GM19395 (cell line): ENCODE data around the gene B3GALT5.
"Not testable (repeated sequence)": the region's sequence is repeated elsewhere in the genome, so short reads cannot be mapped to it uniquely, and the experiment has no call there.

Source experiments
- ATAC-seq: cut with Tn5 transposase; IDR thresholded peaks from one replicate; pipeline ENCODE4 v1.9.1; 2021; ENCODE audit warnings: mild to moderate bottlenecking, moderate library complexity; ENCODE audit not compliant: unreplicated experiment

B3GALT5 gene, protein sequence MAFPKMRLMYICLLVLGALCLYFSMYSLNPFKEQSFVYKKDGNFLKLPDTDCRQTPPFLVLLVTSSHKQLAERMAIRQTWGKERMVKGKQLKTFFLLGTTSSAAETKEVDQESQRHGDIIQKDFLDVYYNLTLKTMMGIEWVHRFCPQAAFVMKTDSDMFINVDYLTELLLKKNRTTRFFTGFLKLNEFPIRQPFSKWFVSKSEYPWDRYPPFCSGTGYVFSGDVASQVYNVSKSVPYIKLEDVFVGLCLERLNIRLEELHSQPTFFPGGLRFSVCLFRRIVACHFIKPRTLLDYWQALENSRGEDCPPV

DNA sequence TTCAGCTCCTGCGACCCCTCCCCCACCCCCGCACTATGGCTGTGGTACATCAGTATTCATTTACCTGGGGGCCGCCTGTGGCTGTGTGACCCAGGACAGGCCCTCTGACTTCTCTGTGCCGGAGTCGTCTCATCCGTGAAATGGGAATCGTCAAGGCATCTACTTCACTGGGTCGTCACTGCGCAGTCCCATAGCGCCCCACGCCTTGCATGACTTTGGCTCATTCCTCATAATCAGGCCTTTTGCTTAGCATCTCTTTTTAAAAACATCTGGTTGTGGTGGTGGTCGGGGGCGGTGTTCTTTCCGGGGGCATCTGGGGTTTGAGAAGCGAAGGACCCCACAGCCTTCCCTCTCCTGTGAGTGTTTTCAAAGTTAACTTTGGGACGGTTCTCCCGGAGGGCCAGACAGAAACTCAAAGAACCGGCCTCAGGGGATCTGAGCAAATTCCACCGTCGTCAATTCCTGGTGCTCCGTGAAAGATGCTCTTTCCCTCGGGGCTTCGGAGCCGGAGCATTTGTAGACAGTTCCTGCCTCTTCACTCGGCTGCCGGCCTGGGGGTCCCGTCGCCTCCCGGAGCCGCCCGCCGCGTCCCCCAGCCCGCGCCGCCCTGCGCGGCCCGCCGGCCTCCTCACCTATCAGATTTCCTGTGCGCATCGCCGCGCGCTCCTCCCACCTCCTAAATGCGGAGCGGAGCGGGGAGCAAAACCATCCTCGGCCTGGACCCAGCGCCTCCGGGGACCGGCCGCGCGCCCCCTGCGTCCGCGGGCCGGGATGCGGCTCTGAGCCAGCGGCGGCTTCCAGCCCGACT lies at the start of gene B3GALT5:
Gene B3GALT5 (plus strand): TSS at position 708 of the 808 bp plus-strand sequence. CDS start 47,620 bp downstream, outside the sequence.
- ATAC-seq: no peak

DNA sequence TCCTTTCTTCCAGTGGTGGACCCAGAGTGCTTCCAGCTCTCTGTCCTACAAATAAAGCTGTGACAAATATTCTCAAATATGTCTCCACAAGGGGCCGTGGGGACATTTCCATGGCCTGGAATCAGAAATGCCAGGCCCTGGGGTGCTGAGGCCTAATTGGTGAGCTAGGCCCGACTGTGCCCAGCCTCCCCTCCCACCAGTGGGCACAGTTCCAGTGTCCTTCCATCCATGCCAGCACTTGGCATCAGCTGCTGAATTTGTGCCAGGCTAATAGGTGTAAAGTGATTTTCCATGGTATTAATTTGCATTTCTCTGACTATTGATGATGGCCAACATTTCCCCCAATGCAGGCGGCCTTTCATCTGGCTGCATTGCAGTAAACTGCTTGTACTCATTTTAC lies 48.5 kb upstream of the B3GALT5 start:
- no peak for ATAC-seq

DNA sequence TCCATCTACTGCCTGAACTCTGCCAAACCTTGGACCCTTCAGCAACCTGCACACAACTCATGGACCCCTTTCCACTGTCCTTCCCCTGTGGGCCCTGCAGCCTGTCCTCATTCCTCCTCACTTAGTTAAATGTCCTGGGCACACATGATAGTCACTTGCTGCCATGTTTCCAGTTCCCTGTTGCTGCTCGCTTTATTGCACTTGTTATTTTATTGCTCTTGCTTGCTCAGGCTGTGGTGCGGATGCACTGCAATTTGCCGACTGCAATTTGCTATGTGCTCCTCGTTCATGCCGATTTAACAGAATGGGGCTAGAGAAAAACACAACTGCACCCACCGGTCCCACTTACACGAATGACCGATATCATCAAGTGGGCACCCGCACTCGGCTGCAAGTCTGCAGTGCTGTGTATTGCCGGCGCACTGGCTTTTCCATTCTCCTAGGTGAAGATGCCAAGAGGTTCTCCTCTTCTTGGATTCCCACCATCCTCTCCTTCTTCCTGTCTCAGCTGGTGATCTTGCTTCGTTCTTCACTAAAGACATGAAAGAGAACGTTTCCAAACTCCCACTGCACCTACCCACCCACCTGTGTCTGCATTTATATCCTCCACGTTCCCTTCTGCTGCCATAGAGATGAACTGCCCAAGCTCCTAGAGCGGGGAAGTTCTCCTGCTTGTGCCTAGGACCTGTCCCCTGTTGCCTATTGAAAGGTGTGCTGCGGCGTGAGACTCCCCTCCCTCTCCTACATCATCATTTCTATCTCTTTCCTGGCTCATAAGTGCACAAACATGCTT lies 45.4 kb upstream of the B3GALT5 start:
- ATAC-seq: no peak

DNA sequence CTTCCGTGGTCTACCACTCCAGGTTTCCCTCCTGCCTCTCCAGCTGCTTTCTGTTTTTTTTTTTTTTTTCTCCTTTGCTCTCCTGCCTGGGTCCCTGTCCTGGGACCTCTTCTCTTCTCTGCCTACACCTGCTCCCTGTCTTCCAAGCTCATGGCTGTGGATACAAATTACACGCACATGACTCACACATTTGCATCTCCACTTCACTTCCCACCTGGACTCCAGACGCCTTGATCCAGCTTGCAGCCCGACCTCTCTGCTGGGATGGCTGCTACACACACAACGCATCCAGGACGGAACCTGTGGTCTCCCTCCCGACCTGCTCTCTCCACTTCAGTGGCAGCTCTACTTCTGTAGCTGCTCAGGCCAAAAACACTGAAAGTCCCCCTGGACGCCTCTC lies 44.4 kb upstream of the B3GALT5 start:
- ATAC-seq: no peak

DNA sequence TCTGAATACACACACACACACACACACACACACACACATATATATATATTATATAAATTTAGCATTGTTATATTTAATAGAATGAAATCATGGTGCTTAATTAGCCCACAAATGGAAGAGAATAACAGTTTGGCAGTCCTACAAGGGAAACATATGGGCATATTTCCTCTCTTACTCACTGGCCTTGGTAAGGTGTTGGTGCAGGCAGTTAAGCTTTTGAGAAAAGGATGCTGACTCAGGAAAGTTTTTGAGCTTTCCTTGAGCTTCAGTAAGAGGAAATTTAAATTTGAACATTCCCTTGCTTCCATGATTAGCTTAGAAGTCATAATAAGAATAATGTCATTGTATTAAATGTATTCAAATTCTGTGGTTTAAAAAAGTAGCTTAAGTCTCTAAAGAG lies 37.0 kb upstream of the B3GALT5 start:
- no peak for ATAC-seq

DNA sequence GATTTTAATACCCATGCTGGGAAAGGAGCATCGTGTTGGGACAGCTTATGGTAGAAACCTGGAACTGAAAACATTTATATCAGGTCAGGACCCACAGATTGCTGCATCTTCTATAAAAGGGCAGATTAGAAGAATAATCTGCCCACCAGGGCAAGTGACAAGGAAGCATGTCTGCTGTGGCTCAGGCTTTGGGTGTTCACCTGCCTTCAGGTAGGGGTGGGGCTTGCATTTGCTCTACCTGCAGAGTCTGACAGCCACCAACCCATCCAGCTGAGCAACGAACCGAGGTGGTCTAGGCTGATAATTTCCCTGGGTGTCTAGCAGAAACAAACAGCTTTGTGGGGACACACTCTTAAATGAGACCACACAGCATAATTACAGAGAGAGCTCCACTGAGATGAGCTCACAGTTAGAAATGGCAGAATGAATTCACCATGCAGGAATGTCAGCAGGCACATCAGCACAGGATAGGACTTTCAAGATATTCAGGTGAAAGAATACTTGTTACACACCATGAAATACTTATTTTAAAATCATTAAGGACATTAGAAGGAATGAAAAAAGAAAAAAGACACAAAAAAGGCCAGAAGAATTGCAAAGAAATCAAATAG lies 36.1 kb upstream of the B3GALT5 start:
- ATAC-seq: no peak

DNA sequence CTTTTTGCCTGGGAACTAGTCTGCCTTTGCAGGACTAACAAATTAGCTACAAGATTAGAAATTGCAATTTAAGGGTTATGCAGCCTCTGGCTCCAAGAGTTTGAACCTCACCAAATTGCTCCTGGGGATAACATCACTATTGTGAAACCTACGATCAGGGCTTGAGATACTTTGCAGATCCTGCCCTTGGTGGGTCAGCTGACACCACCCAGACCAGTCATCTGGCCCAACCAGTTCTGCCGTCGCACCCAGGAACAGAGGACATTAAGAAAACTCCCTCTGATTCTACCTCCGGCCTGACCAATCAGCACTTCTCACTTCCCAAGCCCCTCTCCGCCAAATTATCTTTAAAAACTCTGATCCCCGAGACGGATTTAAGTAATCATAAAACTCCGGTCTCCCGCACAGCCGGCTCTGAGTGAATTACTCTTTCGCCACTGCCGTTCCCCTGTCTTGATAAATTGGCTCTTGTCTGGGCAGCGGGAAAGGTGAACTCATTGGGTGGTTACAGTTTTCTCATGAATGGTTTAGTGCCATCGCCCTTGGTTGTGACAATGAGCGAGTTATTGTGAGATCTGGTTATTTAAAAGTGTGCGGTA lies 32.9 kb upstream of the B3GALT5 start:
- no peak for ATAC-seq

DNA sequence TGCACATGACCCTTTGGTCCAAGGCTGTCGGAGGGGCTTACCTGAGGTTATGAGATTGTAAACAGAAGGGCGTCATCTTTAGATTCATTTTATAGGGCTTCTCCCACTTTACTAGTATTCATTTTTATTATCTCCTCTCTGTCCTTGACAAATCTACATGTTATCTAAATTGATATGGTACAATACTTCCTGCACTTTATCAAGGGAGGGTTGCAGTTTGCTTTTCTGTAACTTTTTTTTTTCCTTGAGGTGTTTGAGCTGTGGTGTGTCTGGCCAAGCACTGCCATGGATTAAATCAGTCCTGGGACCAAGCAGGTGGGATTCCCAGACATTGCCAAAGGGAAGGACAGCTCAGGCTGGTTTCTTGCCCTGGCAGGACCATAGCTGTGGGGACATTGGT lies 32.0 kb upstream of the B3GALT5 start:
- ATAC-seq: no peak

DNA sequence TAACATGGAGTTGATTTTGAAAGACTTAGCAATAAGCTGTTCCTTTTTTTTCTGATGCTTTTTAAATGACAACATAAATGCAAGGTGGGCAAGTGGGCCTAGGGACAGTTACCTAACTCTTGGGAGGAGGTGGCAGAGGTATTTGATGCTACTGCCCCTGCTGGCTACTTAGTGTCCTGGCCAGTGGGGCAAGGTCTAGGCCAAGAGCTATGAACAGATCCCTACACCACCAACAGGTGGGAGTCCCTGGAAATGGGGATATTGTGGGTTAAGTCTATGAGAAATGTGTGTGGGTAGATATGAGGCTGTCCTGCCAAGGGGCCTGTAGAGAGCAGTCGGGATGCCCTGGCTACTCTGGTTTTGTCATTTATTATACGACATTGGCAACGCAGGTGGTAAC lies 31.3 kb upstream of the B3GALT5 start:
- ATAC-seq: no peak

DNA sequence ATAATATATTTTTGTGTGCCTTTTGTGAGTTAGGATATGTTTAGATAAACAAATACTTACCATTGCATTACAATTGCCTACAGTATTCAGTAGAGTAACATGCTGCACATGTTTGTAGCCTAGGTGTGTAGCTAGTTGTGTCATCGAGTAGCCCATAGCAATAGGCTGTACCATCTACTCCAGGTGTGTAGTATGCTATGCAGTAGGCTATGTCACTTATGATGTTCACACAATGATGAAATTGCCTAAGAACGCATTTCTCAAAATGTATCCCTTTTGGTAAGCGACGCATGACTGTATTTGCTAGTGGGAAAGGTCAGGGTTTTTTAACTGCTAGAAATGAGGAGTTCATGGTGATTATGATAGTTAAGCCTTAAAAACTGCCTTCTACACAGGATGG lies 30.0 kb upstream of the B3GALT5 start:
- ATAC-seq: no peak

DNA sequence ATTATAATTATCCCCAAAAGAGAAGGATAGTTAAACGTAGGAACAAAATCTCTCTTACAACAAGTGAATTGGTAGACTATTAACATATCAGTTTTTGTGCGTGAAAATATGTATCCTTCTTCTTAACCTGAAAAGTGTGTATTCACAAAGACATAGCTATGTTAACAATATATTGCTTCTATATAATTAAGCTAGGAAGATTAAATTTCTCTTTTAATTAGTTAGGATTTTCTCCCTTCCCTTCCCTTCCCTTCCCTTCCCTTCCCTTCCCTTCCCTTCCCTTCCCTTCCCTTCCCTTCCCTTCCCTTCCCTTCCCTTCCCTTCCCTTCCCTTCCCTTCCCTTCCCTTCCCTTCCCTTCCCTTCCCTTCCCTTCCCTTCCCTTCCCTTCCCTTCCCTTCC lies 29.2 kb upstream of the B3GALT5 start:
- not testable (repeated sequence) for ATAC-seq

DNA sequence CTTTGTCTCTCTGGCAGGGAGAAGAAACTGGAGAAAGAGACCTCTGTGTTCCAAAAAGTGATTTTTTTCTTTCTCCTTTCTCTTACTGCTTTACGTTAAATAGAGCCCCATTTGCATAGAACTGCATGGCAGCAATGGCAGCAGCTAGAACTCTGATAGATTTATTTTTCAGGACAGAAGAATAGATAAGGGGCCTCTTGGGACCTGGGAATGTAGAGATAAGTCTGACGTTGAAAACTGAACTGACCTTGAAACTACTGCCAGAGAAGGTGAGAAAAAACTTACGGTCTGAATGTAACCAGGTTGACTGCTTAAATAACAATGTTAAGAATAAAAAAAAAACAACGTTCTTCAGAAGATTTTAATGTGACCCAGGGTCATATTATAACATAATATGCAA lies 25.4 kb upstream of the B3GALT5 start:
- ATAC-seq: no peak

DNA sequence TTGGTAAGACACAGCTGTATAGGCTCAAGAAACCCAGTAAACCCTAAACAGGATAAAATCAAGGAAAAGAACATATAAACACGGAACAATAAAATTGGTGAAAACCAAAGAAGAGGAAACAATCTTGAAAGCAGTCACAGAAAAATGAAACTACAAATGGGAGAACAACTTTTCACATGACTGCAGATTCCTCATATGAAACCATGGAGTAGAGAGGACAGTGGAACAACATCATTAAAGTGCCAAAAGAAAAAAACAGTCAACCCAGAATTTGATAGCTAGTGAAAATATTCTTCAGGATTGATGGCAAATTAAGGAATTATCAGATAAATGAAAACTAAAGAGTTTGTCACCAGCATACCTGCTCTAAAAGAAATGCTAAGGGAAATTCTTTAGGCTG lies 23.9 kb upstream of the B3GALT5 start:
- ATAC-seq: no peak

DNA sequence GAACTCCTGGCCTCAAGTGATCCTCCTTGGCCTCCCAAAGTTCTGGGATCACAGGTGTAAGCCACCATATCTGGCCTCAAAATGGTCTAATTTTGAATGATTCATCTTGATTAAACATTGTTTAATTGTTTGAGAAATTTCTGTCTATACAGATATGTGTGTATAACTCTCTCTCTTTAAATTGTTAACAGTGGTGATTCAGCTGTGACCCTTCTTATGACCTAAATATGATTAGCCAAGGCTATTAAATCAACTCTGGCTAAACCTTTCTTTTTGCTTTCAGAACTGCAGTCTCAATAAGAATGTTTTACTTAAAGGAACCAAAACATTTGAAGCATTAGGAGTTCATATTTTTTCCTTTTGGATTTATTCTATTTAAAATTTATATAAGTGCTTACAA lies 19.2 kb upstream of the B3GALT5 start:
- ATAC-seq: no peak

DNA sequence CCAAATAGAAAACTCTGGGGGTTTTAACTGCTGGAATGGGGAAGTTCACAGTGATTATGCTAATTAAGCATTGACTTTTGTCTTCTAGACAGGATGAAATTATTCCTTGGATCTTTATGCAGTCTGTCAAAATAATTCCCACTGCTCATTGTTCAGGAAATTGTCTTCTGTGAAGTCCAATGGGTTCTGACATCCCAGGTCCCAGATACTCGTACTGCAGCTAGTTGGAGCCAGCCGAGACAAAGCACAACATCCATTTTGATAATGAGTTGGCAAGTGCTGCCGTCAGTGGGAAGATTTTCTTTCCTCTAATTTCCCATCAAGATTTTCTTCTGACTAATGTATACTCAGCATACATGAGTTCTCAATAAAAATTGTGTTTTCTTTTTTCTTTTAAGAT lies 17.3 kb upstream of the B3GALT5 start:
- no peak for ATAC-seq

DNA sequence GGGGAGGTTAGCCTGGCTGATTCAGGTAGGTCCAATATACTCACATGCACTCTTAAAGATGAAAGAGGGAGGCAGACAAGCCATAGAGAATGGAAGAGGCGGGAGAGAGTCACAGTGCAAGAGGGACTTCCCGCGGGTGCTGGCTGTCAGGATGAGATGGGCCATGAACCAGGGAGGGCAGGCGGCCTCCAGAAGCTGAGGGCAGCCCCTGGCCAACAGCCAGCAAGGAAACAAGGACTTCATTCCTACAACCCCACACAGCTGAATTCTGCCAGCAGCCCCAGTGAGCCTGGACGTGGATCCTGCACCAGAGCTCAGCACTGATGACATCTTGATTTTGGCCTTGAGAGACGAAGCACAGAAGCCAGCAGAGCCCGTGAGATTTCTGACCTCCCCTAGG lies 15.1 kb upstream of the B3GALT5 start:
- ATAC-seq: no peak

DNA sequence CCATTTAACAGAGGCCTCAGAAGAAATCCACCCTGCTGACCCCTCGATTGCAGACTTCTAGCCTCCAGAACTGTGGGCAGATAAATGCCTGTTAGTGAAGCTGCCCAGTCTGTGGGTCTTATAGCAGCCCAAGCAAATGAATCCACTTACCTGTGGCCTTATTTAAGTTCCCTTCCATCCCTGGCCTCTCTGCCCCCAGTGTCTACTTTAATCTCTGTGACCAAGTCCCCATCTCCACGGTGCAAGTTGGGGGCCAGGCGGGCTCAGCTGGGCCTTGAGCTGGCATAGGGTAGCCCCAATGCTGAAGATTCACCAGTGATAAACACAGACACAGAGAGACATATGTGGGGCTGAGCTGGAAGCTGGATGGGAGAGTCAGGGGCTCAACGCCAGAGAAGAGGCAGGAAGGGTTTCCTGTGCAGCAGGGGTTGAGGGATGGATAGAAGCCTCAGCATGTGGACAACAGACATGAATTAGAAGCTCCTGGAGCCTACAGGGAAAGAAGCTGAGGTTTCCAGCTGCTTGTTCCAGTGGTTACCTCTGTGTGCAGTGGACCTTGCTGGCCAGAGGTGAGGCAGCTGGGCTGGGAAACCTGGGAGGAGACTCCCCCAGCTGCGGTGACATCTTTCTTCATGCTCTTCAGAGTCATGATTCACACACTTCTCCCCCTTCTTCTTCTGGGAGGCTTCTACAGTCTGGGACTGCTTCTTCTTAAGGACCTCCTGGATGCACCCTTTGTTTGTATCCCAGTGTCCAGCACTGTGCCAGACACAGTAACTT lies 13.4 kb upstream of the B3GALT5 start:
- no peak for ATAC-seq

DNA sequence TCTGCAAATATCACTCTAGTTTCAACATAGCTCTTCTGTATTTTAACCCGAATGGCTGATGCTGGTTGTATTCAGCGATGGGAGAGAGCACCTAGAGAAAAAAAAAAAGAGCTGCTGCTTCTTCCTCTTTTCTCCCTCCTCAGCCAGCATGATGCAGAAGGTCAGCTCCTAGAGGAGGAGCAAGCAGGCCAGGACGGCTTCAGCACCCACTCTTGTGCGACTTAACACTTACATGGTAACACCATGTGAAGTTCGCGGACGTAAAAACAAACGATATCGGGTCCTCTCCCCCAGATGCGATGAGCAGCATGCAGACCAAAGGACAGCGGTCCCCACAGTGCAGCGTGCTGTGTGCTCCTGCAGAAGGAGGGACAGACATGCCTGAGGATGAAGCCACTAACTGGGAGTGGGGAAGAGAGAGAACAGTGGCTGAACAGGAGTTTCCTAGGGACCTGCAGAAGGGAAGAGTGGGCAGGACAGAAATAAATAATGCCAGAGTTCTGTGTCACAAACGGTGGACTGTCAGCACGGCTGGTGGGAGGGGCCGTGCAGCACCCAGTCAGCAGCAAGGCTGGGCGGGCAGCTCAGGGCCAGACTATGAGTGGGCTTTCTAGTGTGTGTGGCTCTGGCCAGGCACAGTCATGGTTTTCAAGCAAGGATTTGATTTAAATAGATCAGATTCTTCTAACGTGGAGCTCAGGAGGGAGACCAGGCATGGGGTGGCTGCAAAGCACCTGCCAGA lies 11.4 kb upstream of the B3GALT5 start:
- ATAC-seq: no peak

DNA sequence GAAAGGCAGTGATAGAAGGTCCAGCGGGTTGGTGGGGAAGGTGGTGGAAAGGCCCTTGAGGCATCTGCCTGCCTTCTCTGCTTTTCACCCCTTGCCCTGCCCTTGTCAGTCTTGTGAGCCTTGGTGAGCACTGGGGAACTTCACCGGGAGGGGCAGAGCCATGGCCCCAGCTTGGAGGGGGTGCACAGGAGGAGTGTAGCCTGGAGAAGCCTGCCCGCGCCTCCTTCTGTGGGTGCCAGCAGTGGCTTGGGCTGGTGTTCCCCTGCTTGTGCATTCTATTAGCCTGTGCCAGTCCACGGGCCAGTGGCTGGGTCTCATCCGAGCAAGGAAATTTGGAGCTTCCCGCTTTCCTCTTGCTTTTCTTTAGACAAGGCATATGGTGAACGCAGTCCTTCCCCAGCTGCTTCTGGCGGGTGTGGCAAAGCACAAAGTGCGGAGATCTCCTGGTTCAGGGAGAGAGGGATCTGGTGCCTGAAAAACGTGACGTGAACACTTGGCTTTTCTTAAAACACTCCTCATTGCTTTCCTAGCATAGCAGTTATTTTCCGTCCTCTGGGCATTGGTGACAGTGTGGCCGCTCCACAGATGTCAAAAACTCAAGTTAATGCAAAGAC lies 10.6 kb upstream of the B3GALT5 start:
- ATAC-seq: no peak
